Keratinocyte (primary cell): ENCODE measurements around the gene STK4. TPM values are rescaled to one million over a fixed set of nuclear protein-coding genes. Genes with fewer than 3 reads are reported as not detected.

Experiments
- DNase-seq: peaks from one replicate; pipeline ENCODE4 v3.0.0-alpha.2; 2011; ENCODE audit warnings: low read depth, missing footprints, low spot score
- FAIRE-seq: peaks from 2 replicates; lab custom pipeline; 2011; peaks lifted over from hg19 to GRCh38; lab: Jason Lieb, UNC
- H2AFZ ChIP-seq: 2 replicates; pipeline ENCODE4 v1.6.0; 2012; ENCODE audit warnings: low read length, control low read depth, inconsistent platforms; ENCODE audit not compliant: control insufficient read depth
- H3K27ac ChIP-seq: 2 replicates; pipeline ENCODE4 v1.5.1; 2011; ENCODE audit warnings: low read length; ENCODE audit not compliant: control insufficient read depth, insufficient read depth
- H3K27me3 ChIP-seq: 3 replicates; pipeline ENCODE4 v1.6.0; 2011; ENCODE audit warnings: low read length; ENCODE audit not compliant: control insufficient read depth, insufficient read depth; ENCODE audit errors: extremely low read depth
- H3K36me3 ChIP-seq, 2 experiments: 2 replicates in 1 of 2; 3 replicates in 1 of 2; pipeline ENCODE4 v1.5.1; 2011; ENCODE audit warnings: low read length in 2 of 2, mild to moderate bottlenecking in 1 of 2; ENCODE audit not compliant: control insufficient read depth in 2 of 2, insufficient read depth in 2 of 2; ENCODE audit errors: extremely low read depth in 1 of 2
- H3K4me1 ChIP-seq: 3 replicates; pipeline ENCODE4 v1.5.1; 2011; ENCODE audit warnings: low read length; ENCODE audit not compliant: control insufficient read depth, insufficient read depth; ENCODE audit errors: extremely low read depth
- H3K4me2 ChIP-seq: 3 replicates; pipeline ENCODE4 v1.6.0; 2011; ENCODE audit warnings: low read depth, low read length; ENCODE audit not compliant: control insufficient read depth, insufficient read depth; ENCODE audit errors: extremely low read depth
- H3K4me3 ChIP-seq, 3 experiments: fragments of 200-600 bp in 1 of 3; sonication (generic) in 1 of 3; 2 replicates in 2 of 3; 3 replicates in 1 of 3; pipeline ENCODE4 v1.5.1; 2011 to 2016; ENCODE audit warnings: low read length in 3 of 3, mild to moderate bottlenecking in 3 of 3, control low read depth in 2 of 3, inconsistent platforms in 1 of 3, low read depth in 1 of 3, mixed read lengths in 1 of 3, mixed run types in 1 of 3, moderate library complexity in 1 of 3; ENCODE audit not compliant: control insufficient read depth in 2 of 3, insufficient read depth in 2 of 3; ENCODE audit errors: extremely low read depth in 1 of 3
- H3K79me2 ChIP-seq: 2 replicates; pipeline ENCODE4 v1.6.0; 2012; ENCODE audit warnings: low read length; ENCODE audit not compliant: control insufficient read depth, insufficient read depth
- H3K9ac ChIP-seq: 3 replicates; pipeline ENCODE4 v1.6.0; 2011; ENCODE audit warnings: low read length; ENCODE audit not compliant: control insufficient read depth, insufficient read depth; ENCODE audit errors: extremely low read depth
- H3K9me1 ChIP-seq: 3 replicates; pipeline ENCODE4 v1.6.0; 2011; ENCODE audit warnings: low read length; ENCODE audit not compliant: control insufficient read depth, insufficient read depth; ENCODE audit errors: extremely low read depth
- H3K9me3 ChIP-seq: 2 replicates; pipeline ENCODE4 v1.5.1; 2012; ENCODE audit warnings: low read depth, low read length; ENCODE audit not compliant: control insufficient read depth
- H4K20me1 ChIP-seq: 3 replicates; pipeline ENCODE4 v1.6.0; 2011; ENCODE audit warnings: low read length; ENCODE audit not compliant: control insufficient read depth, insufficient read depth; ENCODE audit errors: extremely low read depth
- EZH2 ChIP-seq: IDR thresholded peaks from one replicate; pipeline ENCODE4 v1.6.1; 2012; ENCODE audit warnings: inconsistent platforms, mild to moderate bottlenecking, low read length, moderate library complexity
- dilution Hi-C: fragments of 300-500 bp; cut with MboI; formaldehyde crosslinking; loops from one replicate; pipeline ENCODE4 v1.7.0; 2020; ENCODE audit warnings: low sequenced_read_pairs; ENCODE audit not compliant: extremely low pct_ligation_motif_present
- polyA plus RNA-seq, 5 experiments: library from polyadenylated mRNA; depleted of rRNA in 3 of 5; stranded (reverse) in 3 of 5; stranded (forward) in 1 of 5; unstranded in 1 of 5; fragments of >200 nt; gene quantifications; 1 replicate in 1 of 5; 2 replicates in 3 of 5; 3 replicates in 1 of 5; pipeline versions ENCODE4 v1.2.1 to v1.2.3, GENCODE V29; 2011 to 2012; ENCODE audit warnings: missing spikeins in 2 of 5, low read depth in 1 of 5, low replicate concordance in 1 of 5
- TF ChIP-seq, protein P1 (sequence below), 3 experiments: IDR thresholded peaks in 1 of 3; conservative IDR thresholded peaks in 1 of 3; optimal IDR thresholded peaks in 1 of 3; 2 replicates in 2 of 3; 3 replicates in 1 of 3; pipeline versions ENCODE3 to v1.5.1; 2011; ENCODE audit warnings: low read length in 3 of 3, mild to moderate bottlenecking in 3 of 3, moderate library complexity in 2 of 3, control low read depth in 1 of 3, inconsistent platforms in 1 of 3; ENCODE audit not compliant: insufficient read depth in 2 of 3; ENCODE audit errors: extremely low read depth in 1 of 3

STK4 gene
- polyA plus RNA-seq, 1 donor (not counting 4 experiments of a cell fraction or from before 2014, with no cell fraction given), result 30.5 TPM

DNA sequence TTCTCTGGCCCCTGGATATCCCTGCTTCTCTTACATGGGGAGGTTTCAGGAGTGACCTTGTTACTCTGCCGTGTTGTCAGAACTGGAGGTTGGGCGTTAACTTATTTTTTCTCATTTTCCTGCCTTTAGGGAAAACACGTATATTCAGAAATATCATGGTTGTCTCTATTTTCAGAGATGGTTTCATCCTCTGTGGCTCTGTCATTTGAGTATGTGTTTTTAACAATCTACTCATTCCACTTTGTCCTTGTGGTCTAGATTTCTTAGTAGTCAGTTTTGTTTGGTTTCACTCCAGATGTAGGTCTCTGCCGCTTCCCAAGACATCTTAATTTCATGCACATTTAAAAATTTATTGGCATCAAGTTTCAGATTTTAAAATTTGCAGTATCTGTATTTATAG lies 88.7 kb downstream of the STK4 start:
- Histone ChIP-seq H3K79me2 (no peaks in the 10 kb centered on the region), H2AFZ (no peak overlapping the region), H3K27ac (no peak overlapping the region), H3K9ac (no peak overlapping the region), H3K27me3 (no peaks in the 10 kb centered on the region), H3K9me1 (no peaks in the 10 kb centered on the region), H4K20me1 (no peaks in the 10 kb centered on the region), H3K9me3 (no peaks in the 10 kb centered on the region), H3K4me1 (peaks cover 17% of the 10 kb centered on the region), H3K36me3 (peaks cover 1 to 20% of the 10 kb centered on the region in 2 experiments), H3K4me3 (no peak overlapping the region), H3K4me2 (no peak overlapping the region)
- TF ChIP-seq EZH2, result no peak
- TF ChIP-seq, protein P1, sequence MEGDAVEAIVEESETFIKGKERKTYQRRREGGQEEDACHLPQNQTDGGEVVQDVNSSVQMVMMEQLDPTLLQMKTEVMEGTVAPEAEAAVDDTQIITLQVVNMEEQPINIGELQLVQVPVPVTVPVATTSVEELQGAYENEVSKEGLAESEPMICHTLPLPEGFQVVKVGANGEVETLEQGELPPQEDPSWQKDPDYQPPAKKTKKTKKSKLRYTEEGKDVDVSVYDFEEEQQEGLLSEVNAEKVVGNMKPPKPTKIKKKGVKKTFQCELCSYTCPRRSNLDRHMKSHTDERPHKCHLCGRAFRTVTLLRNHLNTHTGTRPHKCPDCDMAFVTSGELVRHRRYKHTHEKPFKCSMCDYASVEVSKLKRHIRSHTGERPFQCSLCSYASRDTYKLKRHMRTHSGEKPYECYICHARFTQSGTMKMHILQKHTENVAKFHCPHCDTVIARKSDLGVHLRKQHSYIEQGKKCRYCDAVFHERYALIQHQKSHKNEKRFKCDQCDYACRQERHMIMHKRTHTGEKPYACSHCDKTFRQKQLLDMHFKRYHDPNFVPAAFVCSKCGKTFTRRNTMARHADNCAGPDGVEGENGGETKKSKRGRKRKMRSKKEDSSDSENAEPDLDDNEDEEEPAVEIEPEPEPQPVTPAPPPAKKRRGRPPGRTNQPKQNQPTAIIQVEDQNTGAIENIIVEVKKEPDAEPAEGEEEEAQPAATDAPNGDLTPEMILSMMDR (optimal IDR thresholded peaks at IDR 0.05 in 1 of 3, IDR thresholded peaks at IDR 0.05 in 1 of 3, conservative IDR thresholded peaks at IDR 0.05 in 1 of 3; ENCODE audit: extremely low read depth in 1 of 3, insufficient read depth in 2 of 3, low read length in 3 of 3), result no peak
- dilution Hi-C loops, result no loop called here
- no peak for DNase-seq
- no peak for FAIRE-seq

GRCh38 chr20:45056473-45057173 lies 90.3 kb downstream of the STK4 start:
- Histone ChIP-seq H3K36me3 (peaks cover 1 to 19% of the 10 kb centered on the region in 2 experiments), H3K9me1 (no peaks in the 10 kb centered on the region), H3K27me3 (no peaks in the 10 kb centered on the region), H3K9ac (no peak overlapping the region), H3K27ac (no peak overlapping the region), H3K4me2 (no peak overlapping the region), H3K4me1 (peaks cover 31% of the 10 kb centered on the region), H3K4me3 (no peak overlapping the region), H2AFZ (no peak overlapping the region), H3K79me2 (no peaks in the 10 kb centered on the region), H4K20me1 (no peaks in the 10 kb centered on the region), H3K9me3 (no peaks in the 10 kb centered on the region)
- TF ChIP-seq, protein P1 (optimal IDR thresholded peaks at IDR 0.05 in 1 of 3, IDR thresholded peaks at IDR 0.05 in 1 of 3, conservative IDR thresholded peaks at IDR 0.05 in 1 of 3; ENCODE audit: extremely low read depth in 1 of 3, insufficient read depth in 2 of 3, low read length in 3 of 3), result no peak
- TF ChIP-seq EZH2, result no peak
- dilution Hi-C loops, result no loop called here
- FAIRE-seq (no peak), DNase-seq (no peak)
